MCF 10A (cell line): Measurements from ENCODE around the gene CHID1. TPM values are rescaled to one million over a fixed set of nuclear protein-coding genes. Genes with fewer than 3 reads are reported as not detected.

Experiments used
- BruUV-seq: library from RNA; stranded (reverse); fragments of 400-500 nt; replicated peaks from 2 replicates; lab custom pipeline; 2021; lab: Mats Ljungman, UMichigan
- CTCF ChIA-PET: fragments of 300-600 bp; sonication (Branson Sonifier 250); formaldehyde crosslinking; extraction: SDS; loops from one replicate; lab custom pipeline; 2021; ENCODE audit warnings: antibody characterized with exemption, inconsistent platforms; lab: Yijun Ruan, JAX
- POLR2A ChIA-PET: fragments of 300-600, 350-650 bp; sonication (Branson Sonifier 250); formaldehyde crosslinking; extraction: SDS; loops from one replicate; lab custom pipeline; 2020; ENCODE audit warnings: antibody characterized with exemption, inconsistent platforms; lab: Yijun Ruan, JAX
- DNase-seq: peaks from one replicate; pipeline ENCODE4 v3.0.0-alpha.2; 2018; ENCODE audit not compliant: unreplicated experiment
- H3K27ac Mint-ChIP-seq: one replicate; pipeline ENCODE4 v1.8.0; 2022; ENCODE audit warnings: mild to moderate bottlenecking, low read depth, mixed read lengths; ENCODE audit not compliant: unreplicated experiment
- H3K27me3 Mint-ChIP-seq: one replicate; pipeline ENCODE4 v1.8.0; 2022; ENCODE audit warnings: mixed read lengths; ENCODE audit not compliant: insufficient read depth, unreplicated experiment
- H3K36me3 Mint-ChIP-seq: one replicate; pipeline ENCODE4 v1.8.0; 2022; ENCODE audit warnings: mild to moderate bottlenecking, moderate library complexity, mixed read lengths; ENCODE audit not compliant: insufficient read depth, unreplicated experiment
- H3K4me1 Mint-ChIP-seq: one replicate; pipeline ENCODE4 v1.8.0; 2022; ENCODE audit warnings: mixed read lengths; ENCODE audit not compliant: insufficient read depth, unreplicated experiment
- H3K4me3 Mint-ChIP-seq: one replicate; pipeline ENCODE4 v1.8.0; 2022; ENCODE audit warnings: mild to moderate bottlenecking, moderate library complexity, mixed read lengths; ENCODE audit not compliant: unreplicated experiment
- H3K9me3 Mint-ChIP-seq: one replicate; pipeline ENCODE4 v1.8.0; 2022; ENCODE audit warnings: mixed read lengths; ENCODE audit not compliant: unreplicated experiment
- CTCF ChIP-seq: fragments of 200-600 bp; IDR thresholded peaks from one replicate; pipeline ENCODE4 v1.8.0; 2022; ENCODE audit warnings: antibody characterized with exemption, mild to moderate bottlenecking; ENCODE audit not compliant: unreplicated experiment
- intact Hi-C: fragments of 100-400 bp; cut with micrococcal nuclease; formaldehyde crosslinking; loops from 2 replicates; pipeline ENCODE4 v1.14.1; 2022
- total RNA-seq: library from RNA; stranded (reverse); gene quantifications from 2 replicates; pipeline ENCODE4 v1.2.3, GENCODE V29; 2022

The CHID1 gene
- total RNA-seq, 1 experiment from 2014 or later, result 94.8 TPM

- CTCF ChIA-PET, result interaction anchor here (0.6 to 0.9 kb wide), 2 partner anchors 12 to 142 kb away, joined by 3 to 4 read pairs; no protein-coding TSS in a partner anchor
- DNase-seq, result no peak
- no TSS peak for BruUV-seq
- intact Hi-C loops, result no loop called here
- POLR2A ChIA-PET, result no interaction called here
- Mint-ChIP-seq H3K4me3 (no peak overlapping the region), H3K27me3 (no peaks in the 10 kb centered on the region), H3K36me3 (peaks cover 2% of the 10 kb centered on the region), H3K4me1 (no peaks in the 10 kb centered on the region), H3K27ac (no peak overlapping the region), H3K9me3 (no peaks in the 10 kb centered on the region)
- TF ChIP-seq CTCF, result no peak
These were observed 11.5 kb upstream of the CHID1 start for GRCh38 chr11:921921-922678.

DNA sequence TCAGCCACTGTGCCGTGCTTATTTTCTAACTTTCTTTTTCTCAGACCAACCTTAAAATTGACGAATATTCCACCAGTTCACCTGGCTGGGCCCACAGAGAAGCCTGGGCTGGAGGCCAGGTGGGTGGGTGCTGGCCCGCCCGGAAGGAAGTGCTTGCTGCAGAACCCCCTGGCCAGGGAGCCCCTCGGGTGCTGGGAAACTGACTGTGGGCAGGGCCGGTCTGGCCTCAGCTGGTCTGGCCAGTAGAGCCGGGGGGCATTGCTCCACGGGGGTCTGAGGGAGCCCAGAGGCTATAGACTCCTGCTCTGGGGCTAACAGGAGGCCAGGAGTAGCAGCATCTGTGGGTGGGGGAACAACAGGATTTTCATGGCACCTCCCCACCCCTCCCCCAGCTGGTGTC, 6.8 kb upstream of the CHID1 start:
- POLR2A ChIA-PET, result interaction anchor here (0.7 kb wide), 1 partner anchor 151 kb away, joined by 3 read pairs; no protein-coding TSS in a partner anchor
- no peaks in the 10 kb centered on the region for H3K9me3 Mint-ChIP-seq
- intact Hi-C loops, result no loop called here
- DNase-seq, result no peak
- H3K4me3 Mint-ChIP-seq, result no peak overlapping the region
- H3K4me1 Mint-ChIP-seq, result no peaks in the 10 kb centered on the region
- no peak for TF ChIP-seq CTCF
- no TSS peak for BruUV-seq
- no peaks in the 10 kb centered on the region for H3K36me3 Mint-ChIP-seq
- CTCF ChIA-PET, result interaction anchor here (0.6 kb wide), 1 partner anchor 660 kb away, joined by 3 read pairs; no protein-coding TSS in a partner anchor
- no peak overlapping the region for H3K27ac Mint-ChIP-seq
- H3K27me3 Mint-ChIP-seq, result no peaks in the 10 kb centered on the region

DNA sequence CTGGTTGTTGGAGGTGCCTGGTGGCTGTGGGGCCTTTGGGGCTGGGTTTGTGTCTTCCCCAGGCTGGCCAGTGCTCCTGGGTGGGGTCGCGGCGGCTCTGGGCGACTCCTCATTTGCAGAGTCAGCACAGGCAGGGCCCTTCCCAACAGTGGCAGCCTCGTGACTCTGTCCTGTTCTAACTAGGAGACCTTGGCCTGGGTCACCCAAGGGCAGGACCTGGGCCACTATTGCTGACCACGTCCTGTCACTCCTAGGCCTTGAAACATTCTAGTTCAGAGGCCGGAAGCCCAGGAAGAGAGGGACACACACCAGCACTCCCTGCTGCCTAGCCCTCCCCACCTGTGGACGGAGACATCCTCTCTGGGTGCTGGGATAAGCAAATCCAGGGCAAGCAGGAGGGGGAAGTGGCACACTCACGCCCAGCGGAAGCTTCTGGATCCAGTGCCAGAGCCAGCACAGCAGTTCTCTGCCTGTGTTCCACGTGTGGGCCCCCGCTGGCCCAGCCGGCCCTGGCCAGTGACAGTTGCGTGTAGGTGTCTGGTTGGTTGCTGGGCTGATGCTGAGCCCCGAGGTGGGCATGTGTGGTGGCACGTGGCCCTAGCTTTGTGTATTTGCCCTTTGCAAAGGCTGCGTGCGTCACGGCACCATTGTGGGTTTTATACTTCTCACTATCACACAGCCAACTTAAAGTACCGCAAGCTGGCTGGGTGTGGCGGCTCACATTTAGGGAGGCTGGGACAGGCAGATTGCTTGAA, 4.3 kb upstream of the CHID1 start:
- no peak overlapping the region for H3K4me3 Mint-ChIP-seq

More for the DNA sequence above, 4.3 kb upstream of the CHID1 start:
- Mint-ChIP-seq H3K9me3 (no peaks in the 10 kb centered on the region), H3K4me1 (peaks cover 5% of the 10 kb centered on the region), H3K27ac (no peak overlapping the region), H3K36me3 (no peaks in the 10 kb centered on the region), H3K27me3 (no peaks in the 10 kb centered on the region)
- TF ChIP-seq CTCF, result no peak
- intact Hi-C loops, result no loop called here
- ChIA-PET POLR2A (interaction anchor here (0.7 kb wide), 1 partner anchor 10 kb away, joined by 3 read pairs; no protein-coding TSS in a partner anchor), CTCF (interaction anchor here (0.9 kb wide), 1 partner anchor 1487 kb away, joined by 3 read pairs; no protein-coding TSS in a partner anchor)
- no TSS peak for BruUV-seq
- DNase-seq, result no peak
